Measurements from ENCODE around the gene CISH. TPM values are rescaled to one million over a fixed set of nuclear protein-coding genes. Genes with fewer than 3 reads are reported as not detected.
A peak's percentile ranks its signal among the peaks of the same experiment; 100 is the strongest.

The CISH gene
- total and polyA plus RNA-seq, 8 donors = 6.2 to 21.5 (median 11.2) TPM

DNA sequence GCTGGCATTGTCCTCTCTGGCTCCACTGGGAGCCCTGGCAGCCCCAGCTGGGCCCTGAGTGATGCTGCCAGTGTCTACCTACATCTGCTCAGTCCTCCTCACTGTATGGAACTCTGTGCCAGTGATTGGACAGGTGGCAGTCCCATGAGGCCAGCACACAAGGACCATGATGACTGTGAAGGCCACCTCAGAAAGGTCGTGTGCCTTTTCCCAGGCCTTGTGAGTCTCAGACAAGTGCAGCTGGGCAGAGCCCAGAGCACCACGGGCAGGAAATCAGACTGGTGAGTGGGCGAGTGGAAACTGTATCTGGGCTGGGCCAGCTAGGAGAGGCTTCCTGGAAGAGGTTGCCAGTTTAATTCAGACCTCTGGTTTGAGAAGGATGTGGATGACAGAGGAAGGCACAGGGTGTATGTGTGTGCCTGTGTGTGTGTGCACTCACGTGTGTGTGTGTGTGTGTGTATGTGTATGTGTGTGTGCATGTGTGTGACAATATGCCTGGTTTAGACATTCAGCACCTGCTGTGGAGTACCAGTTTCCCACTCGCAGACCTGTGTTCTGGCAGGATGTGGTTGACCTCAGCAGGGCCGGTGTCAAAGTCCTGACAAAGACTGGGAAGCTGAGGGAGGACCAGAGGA lies 12.4 kb upstream of the CISH start:
- peak in 1 of 6 donors; percentile 7 for DNase-seq
- peaks cover 0 to 8% (median 3%) of the 10 kb centered on the region in 3 donors for H3K4me1 ChIP-seq
- no peak for FAIRE-seq
- H3K27me3 ChIP-seq = no peaks in the 10 kb centered on the region
- TF ChIP-seq CTCF (IDR thresholded peaks at IDR 0.05) = no peak
- no peaks in the 10 kb centered on the region for H3K9me3 ChIP-seq
- H3K27ac ChIP-seq = peak overlapping the region in 1 of 4 donors; percentile 44
- no peak overlapping the region for H3K4me3 ChIP-seq
- peak in 3 of 4 donors; percentile 12 to 49 (median 14) for ATAC-seq
- intact Hi-C loops (cut with DNase I) = loop anchor here in 2 of 3 donors (5.0 to 10.0 kb wide), 2 partner anchors 751 to 753 kb away; no protein-coding TSS in a partner anchor
- WGBS, 2 donors = 32 to 35% methylated on average over 6 of the region's 6 CpGs
- H3K36me3 ChIP-seq = no peaks in the 10 kb centered on the region

- Histone ChIP-seq H3K9me3 (no peaks in the 10 kb centered on the region), H3K36me3 (no peaks in the 10 kb centered on the region), H3K4me3 (no peak overlapping the region), H3K4me1 (peaks cover 0 to 14% (median 10%) of the 10 kb centered on the region in 3 donors), H3K27me3 (no peaks in the 10 kb centered on the region), H3K27ac (no peak overlapping the region)
- FAIRE-seq = no peak
- 84 to 96% methylated on average over 3 of the region's 3 CpGs for WGBS, 2 donors
- no peak for DNase-seq
- TF ChIP-seq CTCF (IDR thresholded peaks at IDR 0.05) = no peak
- intact Hi-C loops (cut with DNase I) = loop anchor here in 2 of 3 donors (5.0 to 10.0 kb wide), 2 partner anchors 752 to 754 kb away; no protein-coding TSS in a partner anchor
- no peak for ATAC-seq
Measured at GRCh38 chr3:50622881-50623280, 11.3 kb upstream of the CISH start.

- WGBS, 2 donors = 69 to 76% methylated on average over 4 of the region's 4 CpGs
- ATAC-seq (no peak), FAIRE-seq (no peak), DNase-seq (no peak)
- Histone ChIP-seq H3K27me3 (no peaks in the 10 kb centered on the region), H3K36me3 (no peaks in the 10 kb centered on the region), H3K9me3 (no peaks in the 10 kb centered on the region), H3K27ac (no peak overlapping the region), H3K4me3 (no peak overlapping the region), H3K4me1 (peaks cover 3 to 14% (median 10%) of the 10 kb centered on the region in 3 donors)
- intact Hi-C loops (cut with DNase I) = loop anchor here in 2 of 3 donors (5.0 to 10.0 kb wide), 2 partner anchors 754 to 756 kb away; no protein-coding TSS in a partner anchor
- no peak for TF ChIP-seq CTCF (IDR thresholded peaks at IDR 0.05)
Measured at GRCh38 chr3:50620820-50621219, 9.2 kb upstream of the CISH start.

- Histone ChIP-seq H3K36me3 (no peaks in the 10 kb centered on the region), H3K4me3 (no peak overlapping the region), H3K9me3 (no peaks in the 10 kb centered on the region), H3K27ac (no peak overlapping the region), H3K27me3 (no peaks in the 10 kb centered on the region), H3K4me1 (peaks cover 3 to 14% (median 10%) of the 10 kb centered on the region in 3 donors)
- TF ChIP-seq CTCF (IDR thresholded peaks at IDR 0.05) = no peak
- FAIRE-seq (no peak), ATAC-seq (no peak), DNase-seq (no peak)
- intact Hi-C loops (cut with DNase I) = loop anchor here in 2 of 3 donors (5.0 to 10.0 kb wide), 2 partner anchors 754 to 757 kb away; no protein-coding TSS in a partner anchor
- 89 to 93% methylated on average over 1 of the region's 1 CpG for WGBS, 2 donors
Measured at GRCh38 chr3:50620420-50620819, 8.8 kb upstream of the CISH start.

Data from pancreas (tissue), 10 donors.